HG03520 (cell line): ENCODE results near the gene CABYR.
"Not testable (repeated sequence)": the region's sequence is repeated elsewhere in the genome, so short reads cannot be mapped to it uniquely, and the experiment has no call there.

ENCODE experiments used
- ATAC-seq: cut with Tn5 transposase; IDR thresholded peaks from one replicate; pipeline ENCODE4 v1.9.1; 2021; ENCODE audit warnings: mild to moderate bottlenecking, moderate library complexity; ENCODE audit not compliant: unreplicated experiment

The CABYR gene

GRCh38 chr18:24127735-24128134 is 11.1 kb upstream of the CABYR start:
- ATAC-seq = no peak

DNA sequence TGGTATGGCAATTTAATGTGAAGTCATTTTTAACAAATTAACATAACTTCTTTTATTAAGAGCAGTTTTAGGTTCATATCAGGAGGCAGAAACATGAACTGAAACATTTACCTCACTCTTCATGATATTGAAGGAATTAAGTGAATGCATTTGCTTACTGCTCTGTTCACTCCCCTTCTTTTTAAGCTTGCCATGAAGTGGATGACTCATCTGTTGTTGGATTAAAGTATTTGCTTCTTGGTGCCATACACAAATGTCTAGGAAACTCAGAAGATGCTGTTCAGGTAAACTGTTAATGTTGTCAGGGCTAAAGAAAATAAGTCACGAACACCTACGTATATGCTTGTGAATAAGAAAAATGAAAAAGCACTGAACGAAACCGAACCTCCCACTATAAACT is 10.2 kb upstream of the CABYR start:
- ATAC-seq = no peak

GRCh38 chr18:24130494-24130893 is 8.4 kb upstream of the CABYR start:
- no peak for ATAC-seq

DNA sequence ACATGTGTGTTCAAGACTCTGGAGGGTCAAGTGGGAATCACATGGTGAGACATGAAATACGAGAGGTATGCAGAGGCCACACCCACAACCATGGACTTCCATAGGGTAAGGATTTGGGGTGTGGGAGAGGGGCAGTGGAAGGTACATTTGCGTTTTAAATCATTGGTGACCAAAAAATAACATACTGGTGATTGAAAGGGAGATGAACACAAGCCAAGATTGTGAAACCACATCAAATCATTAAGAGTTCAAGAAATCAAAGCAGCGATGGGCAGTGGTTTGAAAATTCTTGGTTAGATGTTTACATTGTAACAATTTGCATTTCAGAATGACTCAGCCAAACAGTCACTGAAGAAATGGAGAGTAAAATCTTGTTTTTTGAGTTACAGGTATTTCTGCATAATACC is 1.9 kb upstream of the CABYR start:
- ATAC-seq = no peak

DNA sequence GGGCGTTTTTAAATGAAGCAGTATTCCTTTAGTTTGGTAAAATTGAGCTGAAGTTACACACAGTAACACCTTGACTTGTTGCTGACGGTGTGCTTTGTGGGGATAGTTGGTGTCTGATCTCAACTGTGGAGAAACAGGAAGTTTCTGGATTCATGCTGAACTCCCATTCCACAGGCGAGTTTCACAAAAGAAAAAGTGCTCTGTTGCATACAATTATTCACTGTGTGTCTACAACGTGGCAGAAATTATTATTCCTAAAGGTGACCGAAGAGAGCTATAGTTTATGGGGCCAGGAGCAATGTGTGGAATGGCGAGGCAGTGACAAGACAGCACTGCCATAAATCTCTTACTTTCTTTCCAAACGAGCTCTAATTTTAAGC is 463 bp upstream of the CABYR start:
- peak; percentile 24 for ATAC-seq

GRCh38 chr18:24140697-24141096 is 1.8 kb downstream of the CABYR start:
- ATAC-seq = no peak

DNA sequence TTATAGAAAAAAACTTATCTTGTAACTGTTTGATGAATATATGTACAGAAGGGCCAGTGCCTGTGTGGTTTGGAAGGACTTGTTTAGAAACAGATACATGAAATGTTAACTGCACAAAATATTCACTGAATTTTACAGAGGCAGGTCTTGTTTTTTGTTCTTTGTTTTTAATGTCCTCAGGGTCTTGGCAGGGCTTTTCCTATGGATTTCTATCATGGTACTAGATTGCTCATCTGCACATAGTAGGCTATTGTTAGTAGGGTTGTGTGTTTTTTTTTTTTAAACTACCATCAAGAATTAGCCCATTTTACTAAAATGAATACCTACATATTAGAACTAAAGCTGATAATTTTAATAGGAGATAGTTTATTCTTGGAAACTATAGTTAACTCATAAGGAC is 3.5 kb downstream of the CABYR start:
- no peak for ATAC-seq

DNA sequence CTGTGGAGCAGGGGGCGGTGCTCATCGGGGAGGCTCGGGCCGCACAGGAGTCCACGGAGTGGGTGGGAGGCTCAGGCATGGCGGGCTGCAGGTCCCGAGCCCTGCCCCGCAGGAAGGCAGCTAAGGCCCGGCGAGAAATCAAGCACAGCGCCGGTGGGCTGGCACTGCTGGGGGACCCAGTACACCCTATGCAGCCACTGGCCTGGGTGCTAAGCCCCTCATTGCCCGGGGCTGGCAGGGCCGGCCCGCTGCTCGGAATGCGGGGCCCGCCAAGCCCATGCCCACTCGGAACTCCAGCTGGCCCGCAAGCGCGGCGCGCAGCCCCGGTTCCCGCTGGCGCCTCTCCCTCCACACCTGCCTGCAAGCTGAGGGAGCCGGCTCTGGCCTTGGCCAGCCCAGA is 10.7 kb downstream of the CABYR start:
- not testable (repeated sequence) for ATAC-seq

DNA sequence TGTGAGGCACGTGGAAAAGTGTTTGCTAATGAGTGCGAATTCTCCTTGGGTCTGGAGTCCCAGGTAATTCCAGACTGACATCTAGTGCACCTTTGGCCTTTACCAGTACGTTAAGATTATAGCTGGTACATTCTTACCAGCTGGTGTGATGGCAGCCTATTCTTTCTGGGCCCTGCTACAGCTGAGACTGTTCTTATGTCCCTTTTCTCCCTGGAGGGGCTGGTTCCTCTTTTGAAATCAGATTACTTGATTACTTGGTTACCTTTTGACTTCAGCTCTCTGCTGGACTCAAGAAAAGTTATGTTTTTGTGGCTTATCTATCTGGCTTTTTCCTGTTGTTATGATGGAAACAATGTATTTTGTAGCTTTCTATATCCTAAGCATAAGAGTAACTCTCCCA is 14.5 kb downstream of the CABYR start:
- ATAC-seq = no peak

- no peak for ATAC-seq
These were observed 19.0 kb downstream of the CABYR start for GRCh38 chr18:24157855-24158254.

DNA sequence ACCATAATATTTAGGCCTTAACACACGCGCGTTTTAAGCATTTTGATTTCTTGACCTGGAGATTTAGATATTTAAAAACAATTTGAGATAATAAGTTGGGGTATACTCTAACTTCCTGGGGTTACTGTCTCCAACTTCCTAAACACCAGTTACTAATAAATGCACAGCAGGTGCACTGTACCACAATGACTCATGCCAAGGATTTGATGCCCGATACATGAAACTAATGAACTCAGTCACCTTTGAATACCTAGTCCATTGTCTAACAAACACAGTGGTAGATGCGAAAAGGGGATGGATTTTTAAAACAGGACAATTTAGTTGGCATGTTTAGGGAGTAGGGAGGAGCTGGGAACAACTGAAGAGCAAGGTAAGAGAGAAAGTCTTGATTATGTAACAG is 21.2 kb downstream of the CABYR start:
- no peak for ATAC-seq

DNA sequence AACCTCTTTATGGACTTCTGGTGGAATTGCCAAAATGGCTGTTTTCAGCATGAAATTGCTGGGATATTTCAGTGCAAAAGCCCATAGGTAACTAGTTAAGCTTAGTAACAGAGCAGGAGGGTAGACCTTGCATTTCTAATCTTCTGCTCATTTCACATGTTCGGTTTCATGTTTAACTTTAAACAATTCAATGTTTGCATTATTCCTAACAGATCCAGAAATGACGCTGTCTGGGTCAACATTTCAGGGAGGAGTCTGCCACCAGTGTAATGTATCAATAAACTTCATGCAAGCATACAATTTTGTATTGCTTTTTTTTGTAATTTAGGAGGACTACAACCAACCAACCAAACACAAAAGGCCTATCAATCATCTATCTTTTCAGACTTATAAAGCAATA is 22.4 kb downstream of the CABYR start:
- ATAC-seq = no peak

DNA sequence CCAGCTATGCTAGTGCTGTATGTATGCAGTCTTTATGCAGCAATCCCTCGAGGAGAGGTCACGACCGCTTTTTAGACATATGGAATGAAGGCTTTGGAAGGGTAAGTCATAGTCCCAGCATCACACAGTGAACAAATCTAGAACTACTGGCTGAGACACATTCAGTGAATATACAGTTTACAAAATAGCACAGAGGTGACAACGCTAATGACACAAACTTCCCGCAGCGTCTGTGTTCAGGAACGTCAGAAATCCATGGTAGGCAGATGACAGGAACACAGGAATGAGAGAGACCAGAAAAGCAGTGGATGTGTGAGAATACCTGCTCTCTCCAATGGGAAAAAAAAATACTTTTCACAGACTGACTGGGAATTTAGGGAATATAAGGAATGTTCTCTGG is 29.6 kb downstream of the CABYR start:
- no peak for ATAC-seq

GRCh38 chr18:24170360-24170759 is 31.5 kb downstream of the CABYR start:
- no peak for ATAC-seq

DNA sequence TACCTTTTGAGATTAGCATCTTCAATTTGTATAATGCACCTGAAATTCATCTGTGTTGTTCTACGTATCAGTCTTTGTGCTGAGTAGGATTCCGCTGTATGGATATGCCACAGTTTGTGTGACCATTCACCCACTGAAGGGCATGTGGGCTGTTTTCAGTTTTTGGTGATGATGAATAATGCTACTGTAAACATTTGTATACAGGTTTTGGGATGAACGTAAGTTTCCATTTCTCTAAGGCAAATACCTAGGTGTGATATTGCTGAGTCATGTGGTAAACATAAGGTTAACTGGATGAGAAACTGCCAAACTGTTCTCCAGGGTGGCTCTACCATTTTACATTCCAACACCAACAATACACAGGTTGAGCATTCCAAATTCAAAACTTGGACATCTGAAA is 35.1 kb downstream of the CABYR start:
- no peak for ATAC-seq

- ATAC-seq = peak; percentile 84
These were observed 38.0 kb downstream of the CABYR start for GRCh38 chr18:24176727-24177416.

DNA sequence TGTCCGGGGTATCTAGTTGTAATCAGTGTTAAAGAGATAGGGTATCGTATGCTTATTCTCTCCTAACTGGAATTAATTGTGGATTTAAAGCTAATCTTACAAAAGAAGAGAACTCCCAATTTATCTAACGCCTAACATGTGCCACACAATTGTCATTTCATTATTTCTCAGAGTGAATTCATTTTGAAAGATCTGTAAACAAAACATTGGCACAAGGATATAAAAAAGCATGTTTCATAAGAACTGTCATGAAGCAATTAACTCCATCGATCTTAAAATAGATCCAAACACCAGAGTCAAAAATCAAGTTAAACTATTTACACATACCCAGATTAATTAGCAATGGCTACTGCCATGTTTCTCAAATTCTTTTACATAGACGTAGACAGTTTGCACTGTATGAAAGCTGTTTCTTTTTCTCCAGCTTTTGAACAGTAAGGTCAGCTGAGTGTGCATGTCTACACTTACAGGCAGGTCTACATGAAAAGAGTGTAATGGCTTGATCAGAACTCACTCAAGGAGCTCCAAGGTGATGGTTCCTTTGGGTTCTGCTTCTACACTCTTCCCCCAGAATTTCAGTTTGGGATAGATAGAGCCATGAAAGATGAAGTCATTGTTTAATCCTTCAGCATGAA is 38.8 kb downstream of the CABYR start:
- no peak for ATAC-seq

GRCh38 chr18:24180048-24180447 is 41.2 kb downstream of the CABYR start:
- ATAC-seq = no peak

- no peak for ATAC-seq
These were observed 42.9 kb downstream of the CABYR start for GRCh38 chr18:24181806-24182205.

GRCh38 chr18:24185805-24186204 is 46.9 kb downstream of the CABYR start:
- ATAC-seq = no peak

- peak; percentile 49 for ATAC-seq
These were observed 48.2 kb downstream of the CABYR start for GRCh38 chr18:24187049-24187448.

GRCh38 chr18:24187689-24188088 is 48.8 kb downstream of the CABYR start:
- no peak for ATAC-seq

GRCh38 chr18:24188120-24188519 is 49.3 kb downstream of the CABYR start:
- no peak for ATAC-seq
